Measurements from ENCODE around the gene RIPOR2. TPM values are rescaled to one million over a fixed set of nuclear protein-coding genes. Genes with fewer than 3 reads are reported as not detected.

The RIPOR2 gene
- total and polyA plus RNA-seq, 10 of the 15 experiments (the other 5 are each of a cell fraction or from before 2014, with no cell fraction given) = 22.2 to 48.2 (median 34.7) TPM

DNA sequence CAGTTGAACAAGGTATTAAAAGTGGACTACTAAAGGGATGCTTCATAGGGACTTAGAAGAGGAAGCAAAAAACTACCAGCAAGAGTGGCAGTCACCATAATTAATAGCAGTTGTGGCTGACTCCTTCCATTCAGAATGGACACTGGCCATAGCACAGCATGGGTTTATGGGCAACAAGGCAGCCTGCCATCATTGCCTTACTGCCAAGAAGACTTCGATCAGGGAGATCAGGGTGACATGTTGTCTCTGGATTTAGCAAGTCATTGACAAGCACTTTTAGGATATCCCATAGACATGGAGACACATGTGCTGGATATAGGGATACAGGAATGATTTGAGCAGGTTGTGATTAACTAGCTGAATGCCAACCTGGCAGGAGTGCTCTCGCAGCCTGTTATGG, 35.3 kb upstream of the RIPOR2 start:
- CTCF ChIA-PET = no interaction called here
- intact Hi-C loops (cut with micrococcal nuclease; ENCODE audit: unreplicated experiment) = no loop called here
- TF ChIP-seq ZBTB40 (IDR thresholded peaks at IDR 0.05; ENCODE audit: borderline replicate concordance) = no peak
- TF ChIP-seq ZNF207 (IDR thresholded peaks at IDR 0.05; ENCODE audit: borderline replicate concordance) = no peak
- no peak for TF ChIP-seq NR2F1 (conservative IDR thresholded peaks at IDR 0.05)
- TF ChIP-seq, protein P1, sequence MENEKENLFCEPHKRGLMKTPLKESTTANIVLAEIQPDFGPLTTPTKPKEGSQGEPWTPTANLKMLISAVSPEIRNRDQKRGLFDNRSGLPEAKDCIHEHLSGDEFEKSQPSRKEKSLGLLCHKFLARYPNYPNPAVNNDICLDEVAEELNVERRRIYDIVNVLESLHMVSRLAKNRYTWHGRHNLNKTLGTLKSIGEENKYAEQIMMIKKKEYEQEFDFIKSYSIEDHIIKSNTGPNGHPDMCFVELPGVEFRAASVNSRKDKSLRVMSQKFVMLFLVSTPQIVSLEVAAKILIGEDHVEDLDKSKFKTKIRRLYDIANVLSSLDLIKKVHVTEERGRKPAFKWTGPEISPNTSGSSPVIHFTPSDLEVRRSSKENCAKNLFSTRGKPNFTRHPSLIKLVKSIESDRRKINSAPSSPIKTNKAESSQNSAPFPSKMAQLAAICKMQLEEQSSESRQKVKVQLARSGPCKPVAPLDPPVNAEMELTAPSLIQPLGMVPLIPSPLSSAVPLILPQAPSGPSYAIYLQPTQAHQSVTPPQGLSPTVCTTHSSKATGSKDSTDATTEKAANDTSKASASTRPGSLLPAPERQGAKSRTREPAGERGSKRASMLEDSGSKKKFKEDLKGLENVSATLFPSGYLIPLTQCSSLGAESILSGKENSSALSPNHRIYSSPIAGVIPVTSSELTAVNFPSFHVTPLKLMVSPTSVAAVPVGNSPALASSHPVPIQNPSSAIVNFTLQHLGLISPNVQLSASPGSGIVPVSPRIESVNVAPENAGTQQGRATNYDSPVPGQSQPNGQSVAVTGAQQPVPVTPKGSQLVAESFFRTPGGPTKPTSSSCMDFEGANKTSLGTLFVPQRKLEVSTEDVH (IDR thresholded peaks at IDR 0.05; ENCODE audit: low read depth, partially characterized antibody) = no peak
- no peak for TF ChIP-seq BCL3 (IDR thresholded peaks at IDR 0.05; ENCODE audit: borderline replicate concordance, insufficient read depth, low read depth, low read length, poor library complexity, severe bottlenecking)
- TF ChIP-seq TAF1 (IDR thresholded peaks at IDR 0.05; ENCODE audit: borderline replicate concordance, low read depth, low read length) = no peak
- no peak for TF ChIP-seq NFYB (IDR thresholded peaks at IDR 0.05; ENCODE audit: insufficient read depth, low read depth, low read length)
- TF ChIP-seq CREB1 (IDR thresholded peaks at IDR 0.05; ENCODE audit: low read depth) = no peak
- TF ChIP-seq NRF1 (conservative IDR thresholded peaks at IDR 0.05; ENCODE audit: low read depth, low read length) = no peak
- TF ChIP-seq MEF2A (IDR thresholded peaks at IDR 0.05; ENCODE audit: insufficient read depth, low read depth, low read length) = no peak
- no peak for TF ChIP-seq CBX5 (IDR thresholded peaks at IDR 0.05; ENCODE audit: low read depth)
- no peak for TF ChIP-seq IRF5 (IDR thresholded peaks at IDR 0.05; ENCODE audit: borderline replicate concordance)
- TF ChIP-seq, protein P2, sequence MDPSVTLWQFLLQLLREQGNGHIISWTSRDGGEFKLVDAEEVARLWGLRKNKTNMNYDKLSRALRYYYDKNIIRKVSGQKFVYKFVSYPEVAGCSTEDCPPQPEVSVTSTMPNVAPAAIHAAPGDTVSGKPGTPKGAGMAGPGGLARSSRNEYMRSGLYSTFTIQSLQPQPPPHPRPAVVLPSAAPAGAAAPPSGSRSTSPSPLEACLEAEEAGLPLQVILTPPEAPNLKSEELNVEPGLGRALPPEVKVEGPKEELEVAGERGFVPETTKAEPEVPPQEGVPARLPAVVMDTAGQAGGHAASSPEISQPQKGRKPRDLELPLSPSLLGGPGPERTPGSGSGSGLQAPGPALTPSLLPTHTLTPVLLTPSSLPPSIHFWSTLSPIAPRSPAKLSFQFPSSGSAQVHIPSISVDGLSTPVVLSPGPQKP (IDR thresholded peaks at IDR 0.05; ENCODE audit: low read depth, low read length) = no peak

More for the DNA sequence above, 35.3 kb upstream of the RIPOR2 start:
- ChIA-PET RAD21 (ENCODE audit: unreplicated experiment) (interaction anchor here (1.0 to 1.3 kb wide), 2 partner anchors 13 to 56 kb away, joined by 3 to 4 read pairs; no protein-coding TSS in a partner anchor), POLR2A (no interaction called here), SMC1A (ENCODE audit: uncharacterized antibody, unreplicated experiment) (interaction anchor here (1.0 to 2.8 kb wide), 3 partner anchors 20 to 109 kb away, joined by 3 to 11 read pairs (median 4); no protein-coding TSS in a partner anchor)
- no peak for ATAC-seq
- H3K4me3 ChIP-seq = no peak overlapping the region
- H3K27me3 ChIP-seq (replicated peaks in 1 of 2; ENCODE audit: control insufficient read depth in 2 of 2, insufficient read depth in 2 of 2, low read length in 1 of 2) = no peaks in the 10 kb centered on the region
- no peaks in the 10 kb centered on the region for H4K20me1 ChIP-seq (ENCODE audit: control insufficient read depth, insufficient read depth)
- in situ Hi-C loops (cut with MboI) = no loop called here
- H3K27ac ChIP-seq (ENCODE audit: control insufficient read depth, insufficient read depth) = no peak overlapping the region
- H3K79me2 ChIP-seq (ENCODE audit: control insufficient read depth, insufficient read depth, low read length) = no peaks in the 10 kb centered on the region
- FAIRE-seq = no peak
- DNase-seq (ENCODE audit: low read depth, low spot score) = no peak
- no peaks in the 10 kb centered on the region for H3K36me3 ChIP-seq (ENCODE audit: control insufficient read depth in 2 of 2, insufficient read depth in 2 of 2, low read length in 1 of 2)
- H3K9me3 ChIP-seq (replicated peaks; ENCODE audit: control insufficient read depth, insufficient read depth, low read length) = no peaks in the 10 kb centered on the region
- no peak overlapping the region for H3K9ac ChIP-seq (ENCODE audit: control insufficient read depth, insufficient read depth, low read length)
- BruUV-seq (replicated peaks) = no TSS peak
- H3K4me2 ChIP-seq (ENCODE audit: control insufficient read depth, insufficient read depth) = no peak overlapping the region
- peaks cover 10% of the 10 kb centered on the region for H3K4me1 ChIP-seq (ENCODE audit: control insufficient read depth, insufficient read depth, low read length)
- no peak overlapping the region for H2AFZ ChIP-seq (ENCODE audit: control insufficient read depth, low read depth, low read length)
- WGBS (ENCODE audit: insufficient coverage, insufficient replicate concordance, low lambda C conversion rate, missing lambda C conversion rate) = 94% methylated on average over 2 of the region's 2 CpGs
